WTC11 (cell line): Measurements from ENCODE around the gene OAS2. TPM values are rescaled to one million over a fixed set of nuclear protein-coding genes. Genes with fewer than 3 reads are reported as not detected.

Experiments
- ATAC-seq: fragments of 200-7000 bp; cut with Tn5 transposase; 2 replicates; pipeline ENCODE4 v1.10.0; 2021; ENCODE audit warnings: mild to moderate bottlenecking, moderate library complexity
- CTCF ChIA-PET: fragments of 300-600 bp; sonication (Branson Sonifier 250); formaldehyde crosslinking; loops from one replicate; lab custom pipeline; 2021; ENCODE audit warnings: antibody characterized with exemption; lab: Charles Lee
- POLR2A ChIA-PET: fragments of 350-600 bp; sonication (Branson Sonifier 250); formaldehyde crosslinking; loops from one replicate; lab custom pipeline; 2021; ENCODE audit warnings: antibody characterized with exemption; lab: Charles Lee
- DNase-seq: peaks from one replicate; pipeline ENCODE4 v3.0.0; 2021; ENCODE audit warnings: low spot score
- H3K27ac Mint-ChIP-seq: 2 replicates; pipeline ENCODE4 v1.8.0; 2021; ENCODE audit warnings: mixed read lengths
- H3K27me3 Mint-ChIP-seq: 2 replicates; pipeline ENCODE4 v1.8.0; 2021; ENCODE audit warnings: low read depth, mild to moderate bottlenecking, moderate library complexity, mixed read lengths
- H3K36me3 Mint-ChIP-seq: 2 replicates; pipeline ENCODE4 v1.8.0; 2021; ENCODE audit warnings: mixed read lengths
- H3K4me1 Mint-ChIP-seq: 2 replicates; pipeline ENCODE4 v1.8.0; 2022; ENCODE audit warnings: mixed read lengths
- H3K4me3 Mint-ChIP-seq: 2 replicates; pipeline ENCODE4 v1.8.0; 2021; ENCODE audit warnings: mild to moderate bottlenecking, moderate library complexity, mixed read lengths
- H3K9me3 Mint-ChIP-seq: 2 replicates; pipeline ENCODE4 v1.8.0; 2021; ENCODE audit warnings: mixed read lengths
- CBFB ChIP-seq: sonication (generic); formaldehyde crosslinking; IDR thresholded peaks from 2 replicates; pipeline ENCODE4 v1.8.1; 2022; ENCODE audit warnings: mild to moderate bottlenecking, low read depth, missing genetic modification reagents
- ETV6 ChIP-seq: sonication (generic); formaldehyde crosslinking; IDR thresholded peaks from 2 replicates; pipeline ENCODE4 v1.8.1; 2022; ENCODE audit warnings: mild to moderate bottlenecking, missing genetic modification reagents
- GABPB1 ChIP-seq: sonication (generic); formaldehyde crosslinking; IDR thresholded peaks from 2 replicates; pipeline ENCODE4 v1.8.1; 2023; ENCODE audit warnings: mild to moderate bottlenecking, missing genetic modification reagents
- HMGA2 ChIP-seq: fragments of 250-450 bp; sonication (Bioruptor Pico); IDR thresholded peaks from 2 replicates; pipeline ENCODE4 v1.4.0; 2021; ENCODE audit warnings: mild to moderate bottlenecking, moderate library complexity
- IRF2 ChIP-seq: sonication (generic); formaldehyde crosslinking; IDR thresholded peaks from 2 replicates; pipeline ENCODE4 v1.8.0; 2022; ENCODE audit warnings: low read depth, missing genetic modification reagents, borderline replicate concordance
- JUN ChIP-seq: sonication (generic); formaldehyde crosslinking; IDR thresholded peaks from 2 replicates; pipeline ENCODE4 v1.8.0; 2023; ENCODE audit warnings: mild to moderate bottlenecking, missing genetic modification reagents
- KAT7 ChIP-seq: sonication (generic); formaldehyde crosslinking; IDR thresholded peaks from 2 replicates; pipeline ENCODE4 v1.8.1; 2023; ENCODE audit warnings: missing genetic modification reagents, mild to moderate bottlenecking, borderline replicate concordance
- MXD4 ChIP-seq: fragments of 250-450 bp; sonication (Bioruptor Pico); IDR thresholded peaks from 2 replicates; pipeline ENCODE4 v1.8.0; 2021; ENCODE audit warnings: mild to moderate bottlenecking, moderate library complexity, borderline replicate concordance
- NFE2L1 ChIP-seq: sonication (generic); formaldehyde crosslinking; IDR thresholded peaks from 2 replicates; pipeline ENCODE4 v1.8.1; 2023; ENCODE audit warnings: missing genetic modification reagents
- NFYB ChIP-seq: sonication (generic); formaldehyde crosslinking; conservative IDR thresholded peaks from 2 replicates; pipeline ENCODE4 v1.8.0; 2022; ENCODE audit warnings: low read depth, missing genetic modification reagents
- RELA ChIP-seq: sonication (generic); formaldehyde crosslinking; IDR thresholded peaks from 2 replicates; pipeline ENCODE4 v1.8.1; 2022; ENCODE audit warnings: missing genetic modification reagents, mild to moderate bottlenecking, borderline replicate concordance
- RORB ChIP-seq: fragments of 250-450 bp; sonication (Bioruptor Pico); IDR thresholded peaks from 2 replicates; pipeline ENCODE4 v1.9.0; 2021; ENCODE audit warnings: mild to moderate bottlenecking
- ZNF121 ChIP-seq: sonication (generic); formaldehyde crosslinking; IDR thresholded peaks from 2 replicates; pipeline ENCODE4 v1.8.0; 2023; ENCODE audit warnings: missing genetic modification reagents
- ZNF219 ChIP-seq: sonication (generic); formaldehyde crosslinking; IDR thresholded peaks from 2 replicates; pipeline ENCODE4 v1.8.0; 2023; ENCODE audit warnings: missing genetic modification reagents, mild to moderate bottlenecking, borderline replicate concordance
- ZNF232 ChIP-seq: sonication (generic); formaldehyde crosslinking; IDR thresholded peaks from 2 replicates; pipeline ENCODE4 v1.8.0; 2022; ENCODE audit warnings: mild to moderate bottlenecking, missing genetic modification reagents
- ZNF263 ChIP-seq: sonication (generic); formaldehyde crosslinking; IDR thresholded peaks from 2 replicates; pipeline ENCODE4 v1.8.1; 2022; ENCODE audit warnings: low read depth, mild to moderate bottlenecking, moderate library complexity, missing genetic modification reagents
- total RNA-seq: library from RNA; stranded (reverse); gene quantifications from 3 replicates; pipeline ENCODE4 v1.2.3, GENCODE V29; 2021
- TF ChIP-seq, protein P1 (sequence below): fragments of 250-450 bp; sonication (Bioruptor Pico); IDR thresholded peaks from 2 replicates; pipeline ENCODE4 v1.8.0; 2021; ENCODE audit warnings: mild to moderate bottlenecking
- TF ChIP-seq, protein P2 (sequence below): sonication (generic); formaldehyde crosslinking; IDR thresholded peaks from 2 replicates; pipeline ENCODE4 v1.8.1; 2022; ENCODE audit warnings: missing genetic modification reagents, borderline replicate concordance
- TF ChIP-seq, protein P3 (sequence below): sonication (generic); formaldehyde crosslinking; IDR thresholded peaks from 2 replicates; pipeline ENCODE4 v1.8.0; 2022; ENCODE audit warnings: mild to moderate bottlenecking, missing genetic modification reagents
- TF ChIP-seq, protein P4 (sequence below): sonication (generic); formaldehyde crosslinking; IDR thresholded peaks from 2 replicates; pipeline ENCODE4 v1.8.0; 2023; ENCODE audit warnings: mild to moderate bottlenecking, missing genetic modification reagents
- TF ChIP-seq, protein P5 (sequence below): sonication (generic); formaldehyde crosslinking; IDR thresholded peaks from 2 replicates; pipeline ENCODE4 v1.8.1; 2022; ENCODE audit warnings: low read depth, mild to moderate bottlenecking, moderate library complexity, missing genetic modification reagents, borderline replicate concordance
- TF ChIP-seq, protein P6 (sequence below): fragments of 250-450 bp; sonication (Bioruptor Pico); IDR thresholded peaks from 2 replicates; pipeline ENCODE4 v2.1.2; 2022; ENCODE audit warnings: mild to moderate bottlenecking, moderate library complexity

The OAS2 gene
- total RNA-seq, 1 experiment from 2014 or later: 0.28 TPM

- Mint-ChIP-seq H3K36me3 (peaks cover 2% of the 10 kb centered on the region), H3K27me3 (peaks cover 6% of the 10 kb centered on the region; the same call in 1 of the 2 replicates)
Measured at GRCh38 chr12:113006641-113007040, 28.3 kb downstream of the OAS2 start.

DNA sequence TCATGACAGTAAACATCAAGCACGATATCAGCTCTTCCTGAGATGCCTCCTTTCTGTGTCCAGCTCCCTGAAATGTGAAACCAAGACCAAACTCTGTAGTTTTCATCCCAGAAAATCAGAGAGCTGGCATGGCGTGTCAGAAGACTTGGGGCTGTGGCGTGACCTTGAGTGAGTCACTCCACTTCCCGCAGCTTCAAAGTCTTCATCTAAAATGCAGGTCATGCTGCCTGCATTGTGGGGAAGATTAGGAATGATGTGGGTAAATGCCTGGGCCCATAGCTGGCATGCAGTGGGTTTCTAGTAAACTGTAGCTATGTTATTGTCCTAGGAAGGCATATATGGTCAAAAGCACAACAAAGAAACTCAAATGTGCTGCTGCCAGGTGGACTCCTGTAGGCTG lies 28.8 kb downstream of the OAS2 start:
- ATAC-seq (no peak), DNase-seq (no peak)
- H3K27me3 Mint-ChIP-seq: peaks cover 7% of the 10 kb centered on the region; the same call in 1 of the 2 replicates
- peaks cover 17% of the 10 kb centered on the region for H3K9me3 Mint-ChIP-seq
- H3K4me1 Mint-ChIP-seq: no peaks in the 10 kb centered on the region
- ChIA-PET POLR2A (no interaction called here), CTCF (interaction anchor here (1.2 to 7.5 kb wide), 6 partner anchors 10 to 128 kb away, joined by 3 to 52 read pairs (median 6); partner anchors contain the start of gene RASAL1)
- peaks cover 4% of the 10 kb centered on the region for H3K36me3 Mint-ChIP-seq
- H3K4me3 Mint-ChIP-seq: no peak overlapping the region
- no peak overlapping the region for H3K27ac Mint-ChIP-seq
- TF ChIP-seq NFYB (CRISPR knock-in tag) (no peak), ZNF232 (no peak), MXD4 (CRISPR knock-in tag) (no peak), ZNF121 (CRISPR knock-in tag) (no peak), NFE2L1 (CRISPR knock-in tag) (no peak)
- TF ChIP-seq, protein P1, sequence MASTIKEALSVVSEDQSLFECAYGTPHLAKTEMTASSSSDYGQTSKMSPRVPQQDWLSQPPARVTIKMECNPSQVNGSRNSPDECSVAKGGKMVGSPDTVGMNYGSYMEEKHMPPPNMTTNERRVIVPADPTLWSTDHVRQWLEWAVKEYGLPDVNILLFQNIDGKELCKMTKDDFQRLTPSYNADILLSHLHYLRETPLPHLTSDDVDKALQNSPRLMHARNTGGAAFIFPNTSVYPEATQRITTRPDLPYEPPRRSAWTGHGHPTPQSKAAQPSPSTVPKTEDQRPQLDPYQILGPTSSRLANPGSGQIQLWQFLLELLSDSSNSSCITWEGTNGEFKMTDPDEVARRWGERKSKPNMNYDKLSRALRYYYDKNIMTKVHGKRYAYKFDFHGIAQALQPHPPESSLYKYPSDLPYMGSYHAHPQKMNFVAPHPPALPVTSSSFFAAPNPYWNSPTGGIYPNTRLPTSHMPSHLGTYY (CRISPR knock-in tag): no peak
- TF ChIP-seq, all 79 proteins: peak for 0

More at GRCh38 chr12:113006641-113007040, 28.3 kb downstream of the OAS2 start:
- Mint-ChIP-seq H3K27ac (no peak overlapping the region), H3K9me3 (peaks cover 12% of the 10 kb centered on the region), H3K4me1 (no peaks in the 10 kb centered on the region), H3K4me3 (no peak overlapping the region)
- POLR2A ChIA-PET: no interaction called here
- DNase-seq (no peak), ATAC-seq (no peak)
- CTCF ChIA-PET: interaction anchor here (0.9 to 7.5 kb wide), 6 partner anchors 10 to 91 kb away, joined by 4 to 52 read pairs (median 6); no protein-coding TSS in a partner anchor
- TF ChIP-seq, protein P2, sequence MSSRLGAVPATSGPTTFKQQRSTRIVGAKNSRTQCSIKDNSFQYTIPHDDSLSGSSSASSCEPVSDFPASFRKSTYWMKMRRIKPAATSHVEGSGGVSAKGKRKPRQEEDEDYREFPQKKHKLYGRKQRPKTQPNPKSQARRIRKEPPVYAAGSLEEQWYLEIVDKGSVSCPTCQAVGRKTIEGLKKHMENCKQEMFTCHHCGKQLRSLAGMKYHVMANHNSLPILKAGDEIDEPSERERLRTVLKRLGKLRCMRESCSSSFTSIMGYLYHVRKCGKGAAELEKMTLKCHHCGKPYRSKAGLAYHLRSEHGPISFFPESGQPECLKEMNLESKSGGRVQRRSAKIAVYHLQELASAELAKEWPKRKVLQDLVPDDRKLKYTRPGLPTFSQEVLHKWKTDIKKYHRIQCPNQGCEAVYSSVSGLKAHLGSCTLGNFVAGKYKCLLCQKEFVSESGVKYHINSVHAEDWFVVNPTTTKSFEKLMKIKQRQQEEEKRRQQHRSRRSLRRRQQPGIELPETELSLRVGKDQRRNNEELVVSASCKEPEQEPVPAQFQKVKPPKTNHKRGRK (CRISPR knock-in tag): no peak
- TF ChIP-seq ETV6 (CRISPR knock-in tag) (no peak), RORB (CRISPR knock-in tag) (no peak), CBFB (CRISPR knock-in tag) (no peak), GABPB1 (CRISPR knock-in tag) (no peak), MXD4 (CRISPR knock-in tag) (no peak)
- TF ChIP-seq, protein P3, sequence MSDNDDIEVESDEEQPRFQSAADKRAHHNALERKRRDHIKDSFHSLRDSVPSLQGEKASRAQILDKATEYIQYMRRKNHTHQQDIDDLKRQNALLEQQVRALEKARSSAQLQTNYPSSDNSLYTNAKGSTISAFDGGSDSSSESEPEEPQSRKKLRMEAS: no peak
- TF ChIP-seq, protein P4, sequence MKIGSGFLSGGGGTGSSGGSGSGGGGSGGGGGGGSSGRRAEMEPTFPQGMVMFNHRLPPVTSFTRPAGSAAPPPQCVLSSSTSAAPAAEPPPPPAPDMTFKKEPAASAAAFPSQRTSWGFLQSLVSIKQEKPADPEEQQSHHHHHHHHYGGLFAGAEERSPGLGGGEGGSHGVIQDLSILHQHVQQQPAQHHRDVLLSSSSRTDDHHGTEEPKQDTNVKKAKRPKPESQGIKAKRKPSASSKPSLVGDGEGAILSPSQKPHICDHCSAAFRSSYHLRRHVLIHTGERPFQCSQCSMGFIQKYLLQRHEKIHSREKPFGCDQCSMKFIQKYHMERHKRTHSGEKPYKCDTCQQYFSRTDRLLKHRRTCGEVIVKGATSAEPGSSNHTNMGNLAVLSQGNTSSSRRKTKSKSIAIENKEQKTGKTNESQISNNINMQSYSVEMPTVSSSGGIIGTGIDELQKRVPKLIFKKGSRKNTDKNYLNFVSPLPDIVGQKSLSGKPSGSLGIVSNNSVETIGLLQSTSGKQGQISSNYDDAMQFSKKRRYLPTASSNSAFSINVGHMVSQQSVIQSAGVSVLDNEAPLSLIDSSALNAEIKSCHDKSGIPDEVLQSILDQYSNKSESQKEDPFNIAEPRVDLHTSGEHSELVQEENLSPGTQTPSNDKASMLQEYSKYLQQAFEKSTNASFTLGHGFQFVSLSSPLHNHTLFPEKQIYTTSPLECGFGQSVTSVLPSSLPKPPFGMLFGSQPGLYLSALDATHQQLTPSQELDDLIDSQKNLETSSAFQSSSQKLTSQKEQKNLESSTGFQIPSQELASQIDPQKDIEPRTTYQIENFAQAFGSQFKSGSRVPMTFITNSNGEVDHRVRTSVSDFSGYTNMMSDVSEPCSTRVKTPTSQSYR: no peak

DNA sequence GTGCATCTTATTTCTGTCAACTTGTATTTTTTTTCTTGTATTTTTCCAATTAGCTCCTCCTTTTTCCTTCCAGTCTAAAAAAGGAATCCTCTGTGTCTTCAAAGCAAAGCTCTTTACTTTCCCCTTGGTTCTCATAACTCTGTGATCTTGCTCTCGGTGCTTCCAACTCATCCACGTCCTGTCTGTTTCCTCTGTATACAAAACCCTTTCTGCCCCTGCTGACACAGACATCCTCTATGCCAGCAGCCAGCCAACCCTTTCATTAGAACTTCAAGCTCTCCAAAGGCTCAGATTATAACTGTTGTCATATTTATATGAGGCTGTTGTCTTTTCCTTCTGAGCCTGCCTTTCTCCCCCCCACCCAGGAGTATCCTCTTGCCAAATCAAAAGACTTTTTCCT lies 32.4 kb downstream of the OAS2 start:
- CTCF ChIA-PET: interaction anchor here (4.1 kb wide), 1 partner anchor 17 kb away, joined by 21 read pairs; no protein-coding TSS in a partner anchor
- H3K9me3 Mint-ChIP-seq: peaks cover 21% of the 10 kb centered on the region

More for the DNA sequence above, 32.4 kb downstream of the OAS2 start:
- no peak for ATAC-seq
- DNase-seq: no peak
- Mint-ChIP-seq H3K27me3 (peaks cover 10% of the 10 kb centered on the region; the same call in 1 of the 2 replicates), H3K36me3 (peaks cover 4% of the 10 kb centered on the region), H3K4me3 (no peak overlapping the region), H3K4me1 (no peaks in the 10 kb centered on the region), H3K27ac (no peak overlapping the region)
- TF ChIP-seq HMGA2 (CRISPR knock-in tag): no peak
- TF ChIP-seq, protein P1 (CRISPR knock-in tag): no peak
- TF ChIP-seq, protein P5, sequence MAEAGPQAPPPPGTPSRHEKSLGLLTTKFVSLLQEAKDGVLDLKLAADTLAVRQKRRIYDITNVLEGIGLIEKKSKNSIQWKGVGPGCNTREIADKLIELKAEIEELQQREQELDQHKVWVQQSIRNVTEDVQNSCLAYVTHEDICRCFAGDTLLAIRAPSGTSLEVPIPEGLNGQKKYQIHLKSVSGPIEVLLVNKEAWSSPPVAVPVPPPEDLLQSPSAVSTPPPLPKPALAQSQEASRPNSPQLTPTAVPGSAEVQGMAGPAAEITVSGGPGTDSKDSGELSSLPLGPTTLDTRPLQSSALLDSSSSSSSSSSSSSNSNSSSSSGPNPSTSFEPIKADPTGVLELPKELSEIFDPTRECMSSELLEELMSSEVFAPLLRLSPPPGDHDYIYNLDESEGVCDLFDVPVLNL (CRISPR knock-in tag): no peak
- no peak for TF ChIP-seq RELA (CRISPR knock-in tag)
- TF ChIP-seq IRF2 (CRISPR knock-in tag): no peak
- TF ChIP-seq ZNF232: no peak
- no peak for TF ChIP-seq JUN (CRISPR knock-in tag)
- no peak for TF ChIP-seq ZNF263 (CRISPR knock-in tag)
- TF ChIP-seq, protein P6, sequence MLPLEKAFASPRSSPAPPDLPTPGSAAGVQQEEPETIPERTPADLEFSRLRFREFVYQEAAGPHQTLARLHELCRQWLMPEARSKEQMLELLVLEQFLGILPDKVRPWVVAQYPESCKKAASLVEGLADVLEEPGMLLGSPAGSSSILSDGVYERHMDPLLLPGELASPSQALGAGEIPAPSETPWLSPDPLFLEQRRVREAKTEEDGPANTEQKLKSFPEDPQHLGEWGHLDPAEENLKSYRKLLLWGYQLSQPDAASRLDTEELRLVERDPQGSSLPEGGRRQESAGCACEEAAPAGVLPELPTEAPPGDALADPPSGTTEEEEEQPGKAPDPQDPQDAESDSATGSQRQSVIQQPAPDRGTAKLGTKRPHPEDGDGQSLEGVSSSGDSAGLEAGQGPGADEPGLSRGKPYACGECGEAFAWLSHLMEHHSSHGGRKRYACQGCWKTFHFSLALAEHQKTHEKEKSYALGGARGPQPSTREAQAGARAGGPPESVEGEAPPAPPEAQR (CRISPR knock-in tag): no peak
- TF ChIP-seq ZNF219 (CRISPR knock-in tag): no peak
- TF ChIP-seq KAT7 (CRISPR knock-in tag): no peak
- no peak for TF ChIP-seq RORB (CRISPR knock-in tag)
- POLR2A ChIA-PET: no interaction called here
